SJCRH30 (cell line): Measurements from ENCODE around the gene RNF175. TPM values are rescaled to one million over a fixed set of nuclear protein-coding genes. Genes with fewer than 3 reads are reported as not detected.

ENCODE experiments used
- DNase-seq, 2 experiments: peaks; one replicate each; pipeline ENCODE4 v3.0.0-alpha.2; 2015 to 2020
- H3K27ac ChIP-seq: fragments of 250-450 bp; sonication (Bioruptor Pico); 2 replicates; pipeline ENCODE4 v1.5.1; 2020; ENCODE audit warnings: mild to moderate bottlenecking, moderate library complexity
- H3K27me3 ChIP-seq: fragments of 250-450 bp; sonication (Bioruptor Pico); 2 replicates; pipeline ENCODE4 v1.5.1; 2020; ENCODE audit warnings: mild to moderate bottlenecking, moderate library complexity
- H3K36me3 ChIP-seq: fragments of 250-450 bp; sonication (Bioruptor Pico); 2 replicates; pipeline ENCODE4 v1.5.1; 2020; ENCODE audit warnings: mild to moderate bottlenecking, moderate library complexity
- H3K4me1 ChIP-seq: fragments of 250-450 bp; sonication (Bioruptor Pico); 2 replicates; pipeline ENCODE4 v1.5.1; 2020; ENCODE audit warnings: mild to moderate bottlenecking, moderate library complexity
- H3K4me3 ChIP-seq: fragments of 250-450 bp; sonication (Bioruptor Pico); 2 replicates; pipeline ENCODE4 v1.5.1; 2020; ENCODE audit warnings: mild to moderate bottlenecking, moderate library complexity
- H3K9me3 ChIP-seq: fragments of 250-450 bp; sonication (Bioruptor Pico); replicated peaks from 2 replicates; pipeline ENCODE4 v1.5.1; 2020; ENCODE audit warnings: mild to moderate bottlenecking, moderate library complexity
- total RNA-seq: library from RNA; depleted of rRNA; stranded (reverse); fragments of >200 nt; shearing (Covaris generic); gene quantifications from 2 replicates; pipeline ENCODE4 v1.2.3, GENCODE V29; 2014

Gene RNF175
- total RNA-seq, 1 experiment from 2014 or later, result not detected

- no peak for DNase-seq
- no peaks in the 10 kb centered on the region for H3K27me3 ChIP-seq
Measured at GRCh38 chr4:153789741-153790499, 30.1 kb upstream of the RNF175 start.

GRCh38 chr4:153788413-153789276, 28.8 kb upstream of the RNF175 start, which contains the start of gene SFRP2:
SFRP2 (minus strand) TSS chr4:153789083; CDS start chr4:153788835, 248 bp downstream.
- H3K9me3 ChIP-seq, result no peaks in the 10 kb centered on the region
- H3K4me1 ChIP-seq, result no peaks in the 10 kb centered on the region
- H3K27me3 ChIP-seq, result no peaks in the 10 kb centered on the region
- no peaks in the 10 kb centered on the region for H3K36me3 ChIP-seq
- H3K4me3 ChIP-seq, result no peak within 1 kb of the TSS
- no peak for DNase-seq
- no peak within 1 kb of the TSS for H3K27ac ChIP-seq

More at GRCh38 chr4:153789741-153790499, 30.1 kb upstream of the RNF175 start:
- no peaks in the 10 kb centered on the region for H3K36me3 ChIP-seq
- H3K4me1 ChIP-seq, result no peaks in the 10 kb centered on the region
- no peak overlapping the region for H3K27ac ChIP-seq
- no peaks in the 10 kb centered on the region for H3K9me3 ChIP-seq
- no peak overlapping the region for H3K4me3 ChIP-seq

- H3K27me3 ChIP-seq, result no peaks in the 10 kb centered on the region
- no peaks in the 10 kb centered on the region for H3K36me3 ChIP-seq
- no peak overlapping the region for H3K27ac ChIP-seq
- no peaks in the 10 kb centered on the region for H3K9me3 ChIP-seq
- no peaks in the 10 kb centered on the region for H3K4me1 ChIP-seq
- no peak for DNase-seq
- H3K4me3 ChIP-seq, result no peak overlapping the region
Measured at GRCh38 chr4:153788051-153788412, 28.2 kb upstream of the RNF175 start.

GRCh38 chr4:153787575-153787974, 27.8 kb upstream of the RNF175 start:
- H3K4me1 ChIP-seq, result no peaks in the 10 kb centered on the region
- H3K27me3 ChIP-seq, result no peaks in the 10 kb centered on the region
- DNase-seq, result no peak
- no peak overlapping the region for H3K4me3 ChIP-seq
- H3K27ac ChIP-seq, result no peak overlapping the region
- H3K9me3 ChIP-seq, result no peaks in the 10 kb centered on the region
- no peaks in the 10 kb centered on the region for H3K36me3 ChIP-seq

- no peak overlapping the region for H3K4me3 ChIP-seq
- no peaks in the 10 kb centered on the region for H3K9me3 ChIP-seq
- no peaks in the 10 kb centered on the region for H3K36me3 ChIP-seq
- DNase-seq, result no peak
- H3K4me1 ChIP-seq, result no peaks in the 10 kb centered on the region
- H3K27ac ChIP-seq, result no peak overlapping the region
- no peaks in the 10 kb centered on the region for H3K27me3 ChIP-seq
Measured at GRCh38 chr4:153787061-153787560, 27.3 kb upstream of the RNF175 start.

GRCh38 chr4:153785910-153786721, 26.3 kb upstream of the RNF175 start:
- Histone ChIP-seq H3K4me3 (no peak overlapping the region), H3K27me3 (no peaks in the 10 kb centered on the region), H3K9me3 (no peaks in the 10 kb centered on the region), H3K4me1 (no peaks in the 10 kb centered on the region), H3K27ac (no peak overlapping the region), H3K36me3 (no peaks in the 10 kb centered on the region)
- DNase-seq, result peak in 1 of 2 experiments; percentile 9

- H3K27me3 ChIP-seq, result no peaks in the 10 kb centered on the region
- no peak overlapping the region for H3K27ac ChIP-seq
- H3K4me1 ChIP-seq, result no peaks in the 10 kb centered on the region
- H3K9me3 ChIP-seq, result no peaks in the 10 kb centered on the region
- no peak for DNase-seq
- H3K36me3 ChIP-seq, result no peaks in the 10 kb centered on the region
- no peak overlapping the region for H3K4me3 ChIP-seq
Measured at GRCh38 chr4:153784166-153784699, 24.4 kb upstream of the RNF175 start.

- no peak for DNase-seq
- Histone ChIP-seq H3K9me3 (no peaks in the 10 kb centered on the region), H3K4me1 (no peaks in the 10 kb centered on the region), H3K27ac (no peak overlapping the region), H3K4me3 (no peak overlapping the region), H3K36me3 (no peaks in the 10 kb centered on the region), H3K27me3 (no peaks in the 10 kb centered on the region)
Measured at GRCh38 chr4:153782581-153782980, 22.8 kb upstream of the RNF175 start.

- Histone ChIP-seq H3K4me3 (no peak overlapping the region), H3K27me3 (no peaks in the 10 kb centered on the region), H3K9me3 (no peaks in the 10 kb centered on the region), H3K27ac (no peak overlapping the region), H3K4me1 (no peaks in the 10 kb centered on the region), H3K36me3 (no peaks in the 10 kb centered on the region)
- DNase-seq, result no peak
Measured at GRCh38 chr4:153781717-153782416, 22.0 kb upstream of the RNF175 start.

- no peak overlapping the region for H3K27ac ChIP-seq
- DNase-seq, result no peak
- no peaks in the 10 kb centered on the region for H3K4me1 ChIP-seq
Measured at GRCh38 chr4:153781280-153781679, 21.5 kb upstream of the RNF175 start.

GRCh38 chr4:153780876-153781275, 21.1 kb upstream of the RNF175 start:
- H3K27ac ChIP-seq, result no peak overlapping the region
- no peaks in the 10 kb centered on the region for H3K27me3 ChIP-seq
- H3K4me3 ChIP-seq, result no peak overlapping the region
- no peaks in the 10 kb centered on the region for H3K36me3 ChIP-seq
- no peaks in the 10 kb centered on the region for H3K4me1 ChIP-seq
- DNase-seq, result no peak
- no peaks in the 10 kb centered on the region for H3K9me3 ChIP-seq

More at GRCh38 chr4:153781280-153781679, 21.5 kb upstream of the RNF175 start:
- Histone ChIP-seq H3K4me3 (no peak overlapping the region), H3K36me3 (no peaks in the 10 kb centered on the region), H3K9me3 (no peaks in the 10 kb centered on the region), H3K27me3 (no peaks in the 10 kb centered on the region)

- H3K36me3 ChIP-seq, result no peaks in the 10 kb centered on the region
- no peak overlapping the region for H3K4me3 ChIP-seq
- DNase-seq, result no peak
- H3K4me1 ChIP-seq, result no peaks in the 10 kb centered on the region
- H3K27me3 ChIP-seq, result no peaks in the 10 kb centered on the region
- H3K27ac ChIP-seq, result no peak overlapping the region
- no peaks in the 10 kb centered on the region for H3K9me3 ChIP-seq
Measured at GRCh38 chr4:153780221-153780620, 20.4 kb upstream of the RNF175 start.

- no peak for DNase-seq
- Histone ChIP-seq H3K4me3 (no peak overlapping the region), H3K4me1 (no peaks in the 10 kb centered on the region), H3K9me3 (no peaks in the 10 kb centered on the region), H3K27me3 (no peaks in the 10 kb centered on the region), H3K27ac (no peak overlapping the region), H3K36me3 (no peaks in the 10 kb centered on the region)
Measured at GRCh38 chr4:153778383-153778782, 18.6 kb upstream of the RNF175 start.

GRCh38 chr4:153777421-153777820, 17.6 kb upstream of the RNF175 start:
- Histone ChIP-seq H3K27ac (no peak overlapping the region), H3K4me1 (no peaks in the 10 kb centered on the region), H3K36me3 (no peaks in the 10 kb centered on the region), H3K27me3 (no peaks in the 10 kb centered on the region), H3K9me3 (no peaks in the 10 kb centered on the region), H3K4me3 (no peak overlapping the region)
- DNase-seq, result no peak
